Inflammatory macrophage treated with lipopolysaccharide for 1 hour (primary cell): ENCODE data around the gene GPBAR1.

Source experiments
- DNase-seq, 2 donors: peaks; one replicate each; pipeline ENCODE4 v3.0.0-alpha.2; 2020 to 2022

Gene GPBAR1, protein sequence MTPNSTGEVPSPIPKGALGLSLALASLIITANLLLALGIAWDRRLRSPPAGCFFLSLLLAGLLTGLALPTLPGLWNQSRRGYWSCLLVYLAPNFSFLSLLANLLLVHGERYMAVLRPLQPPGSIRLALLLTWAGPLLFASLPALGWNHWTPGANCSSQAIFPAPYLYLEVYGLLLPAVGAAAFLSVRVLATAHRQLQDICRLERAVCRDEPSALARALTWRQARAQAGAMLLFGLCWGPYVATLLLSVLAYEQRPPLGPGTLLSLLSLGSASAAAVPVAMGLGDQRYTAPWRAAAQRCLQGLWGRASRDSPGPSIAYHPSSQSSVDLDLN

DNA sequence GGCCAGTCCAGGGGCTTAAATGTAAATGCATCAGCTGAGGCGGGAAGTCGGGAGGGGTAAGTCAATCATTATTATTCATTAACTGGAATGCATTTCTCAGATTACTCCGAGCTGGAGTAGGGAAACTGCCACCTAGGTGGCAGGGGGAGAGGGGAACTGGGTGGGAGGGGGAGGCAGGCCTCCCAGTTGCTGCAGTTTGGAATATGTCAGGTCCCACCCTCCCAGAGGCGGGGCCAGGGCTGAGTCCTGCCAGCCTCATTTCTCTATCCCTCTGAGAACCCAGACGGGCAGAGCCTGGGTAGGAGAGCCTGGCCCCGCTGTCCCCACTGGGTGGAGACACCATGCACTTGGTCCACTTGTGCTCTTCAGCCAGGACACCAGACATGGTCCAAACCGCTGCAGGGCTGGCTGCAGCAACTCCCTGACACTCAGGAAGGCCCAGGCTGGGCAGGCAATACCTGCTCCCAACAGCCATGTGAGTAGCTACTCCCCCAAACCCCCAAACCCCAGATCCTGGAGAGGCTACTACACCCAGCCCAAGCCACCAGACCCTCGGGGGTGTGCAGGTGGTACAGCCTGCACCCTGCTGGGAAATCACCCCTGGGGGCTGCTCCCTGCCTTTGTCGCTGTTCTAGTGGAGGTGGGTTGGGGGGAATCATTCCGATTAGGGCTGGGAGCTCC, at the start of gene GPBAR1:
Gene GPBAR1 (plus strand): TSS at position 274 of the 681 bp plus-strand sequence. CDS start 1,710 bp downstream, outside the sequence.
- DNase-seq = no peak

DNA sequence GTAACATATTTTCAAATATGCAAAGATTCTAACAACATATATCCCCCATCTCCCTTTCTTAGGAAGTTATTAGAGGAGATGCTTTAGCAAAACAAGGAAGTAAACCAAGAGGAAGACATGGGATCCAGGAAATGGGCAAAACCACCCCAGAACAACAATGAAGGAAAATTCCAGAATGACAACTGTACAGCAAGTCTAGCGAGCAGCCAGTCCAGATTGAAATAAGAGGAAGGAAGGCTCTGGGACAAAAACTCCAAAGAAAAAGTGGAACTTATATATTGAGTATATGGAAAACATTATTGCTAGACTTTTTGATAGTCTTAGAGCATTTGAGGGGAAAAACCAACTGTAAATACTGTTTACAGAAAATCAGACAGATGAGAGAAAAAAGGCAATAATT, 46.7 kb upstream of the GPBAR1 start:
- DNase-seq = peak; percentile 76 to 89

DNA sequence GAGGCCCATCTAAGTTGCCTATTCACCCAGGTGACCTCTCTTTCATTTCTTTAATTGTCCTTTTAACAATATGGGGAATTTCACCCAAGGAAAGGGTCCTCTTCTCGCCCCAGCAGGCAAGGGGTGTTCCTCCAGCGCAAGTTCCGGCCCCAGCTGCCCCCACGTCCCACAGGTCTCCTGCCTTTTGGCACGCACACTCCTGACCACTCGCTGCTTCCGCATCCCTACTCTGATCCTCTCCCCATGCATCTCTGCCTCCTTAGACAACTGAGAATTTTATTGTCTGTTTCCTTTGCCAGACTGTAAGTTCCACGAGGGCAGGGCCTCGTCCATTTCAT, 44.5 kb upstream of the GPBAR1 start:
- no peak for DNase-seq

DNA sequence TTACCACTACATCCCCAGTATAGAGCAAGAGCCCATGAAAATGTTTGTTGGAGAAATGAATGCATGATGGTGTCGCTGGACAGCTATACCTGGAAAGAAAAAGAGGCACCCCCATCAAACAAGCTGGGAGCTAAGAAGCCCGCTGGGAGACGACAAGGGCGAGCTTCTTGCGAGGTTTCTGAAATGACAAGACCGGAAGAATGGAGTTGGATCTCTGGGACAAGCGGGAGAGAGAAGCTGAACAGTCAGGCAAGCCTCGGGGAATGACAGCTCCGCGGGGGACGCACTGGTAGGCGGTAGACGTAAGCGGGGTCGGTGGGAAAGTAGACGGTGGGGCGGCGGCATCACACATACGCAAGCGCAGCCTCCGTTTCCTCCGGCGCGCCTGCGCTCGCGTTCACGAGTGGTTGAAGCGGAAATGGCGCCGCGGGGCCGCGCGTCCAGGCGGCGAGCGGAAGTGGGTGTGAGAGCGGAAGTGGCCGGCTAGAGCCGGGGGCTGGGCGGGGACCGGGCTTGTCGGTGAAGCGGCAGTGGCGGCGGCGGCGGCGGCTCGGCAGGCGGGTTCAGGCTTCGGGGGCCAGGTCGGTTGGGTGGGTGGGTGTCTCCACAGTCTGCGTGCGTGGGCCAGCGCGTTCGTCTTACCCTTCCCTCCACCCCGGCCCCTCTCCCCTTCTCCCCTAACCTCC, 44.0 kb upstream of the GPBAR1 start, which contains the start of gene ARPC2:
Gene ARPC2 (plus strand): TSS at position 516 of the 686 bp plus-strand sequence. CDS start 282 bp downstream, outside the sequence.
- DNase-seq = peak; percentile 95 to 97

DNA sequence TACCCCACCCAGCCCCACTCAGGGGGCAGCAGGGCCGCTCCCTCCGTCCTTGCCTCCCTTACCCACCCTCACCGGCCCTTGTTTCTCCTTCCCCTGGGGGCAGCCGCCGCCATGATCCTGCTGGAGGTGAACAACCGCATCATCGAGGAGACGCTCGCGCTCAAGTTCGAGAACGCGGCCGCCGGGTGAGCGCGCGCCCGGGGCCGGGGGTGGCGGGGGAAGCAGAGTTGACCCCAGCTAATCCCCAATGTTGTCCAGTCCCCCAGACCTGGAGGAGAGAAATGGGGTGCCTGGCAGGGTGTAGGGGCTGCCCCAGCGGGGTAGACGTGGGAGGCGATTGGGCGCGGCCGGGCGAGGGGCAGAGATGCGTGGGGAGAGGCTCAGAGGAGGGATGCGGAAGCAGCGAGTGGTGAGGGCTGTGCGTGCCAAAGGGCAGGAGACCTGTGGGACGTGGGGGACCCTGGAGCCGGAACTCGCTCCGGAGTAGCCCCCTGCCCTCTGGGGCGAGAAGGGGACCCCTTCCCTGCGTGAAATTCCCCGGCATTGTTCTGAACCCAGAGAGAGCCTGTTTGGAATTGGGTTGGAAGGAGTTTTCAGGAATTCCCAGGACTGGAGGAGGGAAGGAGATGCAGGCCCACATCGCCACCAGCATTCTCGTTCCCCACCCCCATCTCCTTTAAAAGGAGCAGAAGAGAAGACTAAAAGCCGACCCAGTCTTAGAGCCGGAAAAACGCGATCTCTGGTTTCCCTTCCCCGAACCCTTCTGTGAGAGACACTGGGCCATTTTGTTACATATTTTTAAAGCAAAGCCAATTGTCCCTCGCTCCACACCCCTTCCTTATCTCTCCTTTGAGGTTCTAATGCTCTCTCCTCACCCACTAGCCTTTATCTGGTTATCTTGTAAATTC, 43.2 kb upstream of the GPBAR1 start:
- peak; percentile 84 to 91 for DNase-seq

DNA sequence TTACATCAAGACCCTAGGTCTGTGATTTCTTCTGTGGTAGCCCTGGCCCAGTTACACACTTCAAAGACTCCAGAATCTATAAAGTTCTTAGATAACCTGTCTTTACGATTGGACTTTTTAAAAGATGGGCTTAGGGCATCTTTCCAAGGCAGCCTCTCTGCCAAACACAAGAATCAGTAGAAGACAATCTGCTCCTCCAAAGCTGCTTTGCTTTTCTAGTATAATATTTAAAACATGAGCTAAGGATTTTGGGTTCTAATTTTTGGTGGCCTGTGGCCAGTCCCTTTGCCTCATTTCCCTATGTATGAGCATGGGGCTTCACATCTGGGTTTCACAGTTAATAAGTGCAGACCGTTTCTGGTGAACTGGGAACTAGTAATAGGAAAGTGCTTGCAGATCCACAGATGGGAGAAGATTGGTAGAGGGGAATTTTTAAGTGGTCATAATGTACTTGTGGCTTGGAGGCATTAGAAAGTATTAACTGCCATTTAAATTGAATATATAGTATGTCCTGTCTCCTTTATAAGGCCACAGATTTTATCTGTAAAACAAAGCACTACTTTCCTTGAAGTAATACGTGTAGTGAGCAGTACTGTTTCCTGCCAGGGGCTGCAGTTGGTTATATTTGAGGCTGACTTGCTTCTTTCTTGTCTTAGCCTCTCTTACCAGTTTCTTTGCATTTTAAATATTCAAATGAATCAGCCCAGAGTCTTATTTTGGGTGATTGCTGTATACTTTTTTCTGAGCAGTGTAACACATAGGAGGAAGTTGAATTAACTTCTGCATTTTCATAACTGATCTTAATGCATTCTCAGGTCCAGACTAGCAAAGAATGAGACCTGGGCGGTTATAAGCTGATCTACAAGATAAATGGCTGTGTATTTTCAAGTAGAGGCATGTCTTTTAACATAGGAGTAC, 42.3 kb upstream of the GPBAR1 start:
- DNase-seq = peak; percentile 58 to 70

DNA sequence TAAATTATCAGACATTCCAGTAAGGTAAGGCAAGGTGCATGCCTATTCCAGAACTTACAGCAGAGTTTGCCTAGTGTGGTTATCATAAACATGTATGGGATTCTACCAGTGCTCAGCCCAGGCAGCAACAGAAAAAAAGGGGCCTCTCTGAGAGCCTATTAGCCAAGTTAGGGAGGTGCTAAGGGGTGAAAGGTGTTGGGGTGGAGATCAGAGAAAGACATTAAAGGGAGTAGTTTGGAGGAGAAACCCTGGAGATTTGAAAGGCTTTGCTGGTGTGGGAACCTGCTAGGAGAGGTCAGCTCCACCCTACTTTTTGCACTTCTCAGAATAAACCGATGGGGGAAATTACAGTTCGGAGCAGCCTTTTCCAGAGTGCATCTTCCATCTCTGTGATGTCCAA, 40.9 kb upstream of the GPBAR1 start:
- DNase-seq = no peak

DNA sequence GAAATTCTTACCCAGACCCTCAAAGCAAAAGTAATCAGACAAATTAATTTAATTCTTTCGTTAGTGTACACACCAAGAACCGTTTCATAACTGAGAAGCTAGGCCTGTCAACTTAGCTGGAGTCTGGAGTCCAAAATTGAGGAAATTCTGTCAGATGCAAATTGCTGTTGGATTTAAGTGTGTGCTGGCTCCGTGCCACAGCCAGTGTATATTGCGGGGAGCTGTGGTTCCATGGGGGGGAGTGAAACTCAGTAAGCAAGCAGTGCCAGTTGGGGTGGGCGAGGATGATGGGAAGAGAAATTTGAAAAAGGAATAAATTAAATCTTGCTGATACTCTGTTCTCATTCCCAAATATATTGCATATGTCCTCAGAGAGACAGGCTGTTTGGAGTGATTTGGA, 39.8 kb upstream of the GPBAR1 start:
- peak in 1 of 2 donors; percentile 38 for DNase-seq

DNA sequence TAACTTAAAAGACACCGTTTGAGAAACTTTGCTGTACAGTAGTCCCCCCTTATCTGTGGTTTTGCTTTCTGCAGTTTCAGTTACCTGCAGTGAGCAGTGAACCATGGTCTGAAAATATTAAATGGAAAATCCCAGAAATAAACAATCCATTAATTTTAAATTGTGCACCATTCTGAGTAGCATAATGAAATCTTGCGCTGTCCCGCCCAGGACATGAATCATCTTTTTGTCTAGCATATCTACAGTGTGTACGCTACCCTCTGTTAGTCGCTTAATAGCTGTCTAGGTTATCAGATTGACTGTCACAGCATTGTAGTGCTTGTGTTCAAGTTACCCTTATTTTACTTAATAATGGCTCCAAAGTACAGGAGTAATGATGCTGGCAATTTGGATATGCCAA, 37.8 kb upstream of the GPBAR1 start:
- peak in 1 of 2 donors; percentile 39 for DNase-seq

DNA sequence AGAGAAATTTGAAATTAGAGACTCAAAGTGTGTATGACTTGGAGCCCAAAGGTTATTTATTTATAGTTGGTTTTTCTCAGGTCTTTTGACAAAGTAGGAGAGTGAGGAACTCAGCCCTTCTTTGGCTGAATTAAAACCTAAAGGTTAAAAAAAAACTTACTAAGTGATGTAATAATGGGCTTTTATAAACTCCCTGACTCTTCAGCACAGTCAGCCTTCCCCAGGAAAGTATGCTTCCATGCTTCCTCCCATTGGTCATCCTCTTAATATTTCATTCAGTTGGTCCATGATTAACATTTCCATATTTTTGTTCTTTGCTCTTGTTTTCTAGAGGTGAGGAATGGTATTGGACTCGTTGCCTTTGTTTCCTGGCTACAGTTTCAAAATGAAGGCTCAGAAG, 36.6 kb upstream of the GPBAR1 start:
- peak; percentile 63 to 75 for DNase-seq

DNA sequence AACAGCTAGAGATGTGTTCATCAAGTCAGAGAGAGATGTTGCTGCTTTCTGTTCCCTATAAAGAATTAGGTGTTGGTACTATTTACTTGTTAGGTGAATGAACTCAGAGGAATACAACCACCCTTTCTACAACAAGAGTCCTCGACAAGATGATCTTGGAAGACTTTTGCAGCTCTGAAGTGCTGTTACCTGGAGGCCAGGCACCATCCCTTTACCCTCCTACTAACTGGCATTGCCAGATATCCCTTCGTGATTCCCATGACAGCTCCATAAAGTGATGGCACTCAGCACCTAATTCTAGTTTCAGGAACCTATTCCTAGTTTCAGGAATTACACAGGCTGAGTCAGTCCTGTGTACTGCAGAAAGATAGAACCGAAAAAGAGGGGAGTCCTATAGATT, 33.9 kb upstream of the GPBAR1 start:
- DNase-seq = no peak

DNA sequence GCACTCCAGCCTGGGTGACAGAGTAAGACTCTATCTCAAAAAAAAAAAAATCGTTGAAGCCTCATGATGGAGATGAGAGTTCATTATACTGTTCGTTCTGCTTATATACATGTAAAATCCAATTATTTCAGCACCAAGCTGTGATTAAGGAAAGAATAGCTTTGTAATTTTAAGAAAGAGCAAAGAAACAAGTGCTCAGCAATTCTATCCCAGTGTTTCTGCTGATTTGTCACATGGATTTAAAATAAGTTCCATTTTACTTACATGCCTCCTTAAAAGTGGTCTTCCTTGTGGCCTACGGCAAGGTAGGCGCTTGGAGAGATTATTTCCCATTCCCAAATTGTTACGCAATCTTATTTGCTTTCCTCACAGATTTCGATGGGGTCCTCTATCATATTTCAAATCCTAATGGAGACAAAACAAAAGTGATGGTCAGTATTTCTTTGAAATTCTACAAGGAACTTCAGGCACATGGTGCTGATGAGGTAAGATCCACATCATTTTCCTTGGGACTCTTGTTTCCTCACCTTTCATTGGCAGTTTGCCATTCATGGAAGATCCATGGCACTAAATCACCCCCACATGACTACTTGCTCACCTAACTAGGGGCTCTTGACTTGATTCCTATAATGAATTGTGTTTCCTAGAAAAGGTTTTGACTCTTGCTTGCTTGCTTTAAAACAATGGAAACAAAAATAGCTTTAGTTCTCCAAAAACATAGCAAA, 32.3 kb upstream of the GPBAR1 start:
- peak in 1 of 2 donors; percentile 43 for DNase-seq

DNA sequence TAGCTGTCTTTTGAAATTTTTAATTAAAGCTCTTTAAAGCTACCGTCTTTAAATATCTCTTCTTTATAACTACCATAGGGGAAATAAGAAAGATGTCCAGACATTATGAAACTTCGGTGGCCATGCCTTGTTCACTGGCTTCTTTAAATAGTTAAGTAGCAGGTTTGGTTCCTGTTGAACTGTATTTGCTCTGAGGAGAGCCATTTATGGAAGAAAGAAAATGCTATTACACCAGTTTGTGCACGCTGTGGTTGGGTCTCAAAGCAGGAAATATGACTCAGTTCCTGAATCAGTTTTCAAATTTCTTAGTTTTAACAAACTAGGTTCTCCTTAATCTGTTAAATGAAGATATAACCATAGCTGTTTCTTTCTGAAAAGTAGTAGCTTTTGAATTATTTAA, 31.6 kb upstream of the GPBAR1 start:
- peak; percentile 83 to 84 for DNase-seq

DNA sequence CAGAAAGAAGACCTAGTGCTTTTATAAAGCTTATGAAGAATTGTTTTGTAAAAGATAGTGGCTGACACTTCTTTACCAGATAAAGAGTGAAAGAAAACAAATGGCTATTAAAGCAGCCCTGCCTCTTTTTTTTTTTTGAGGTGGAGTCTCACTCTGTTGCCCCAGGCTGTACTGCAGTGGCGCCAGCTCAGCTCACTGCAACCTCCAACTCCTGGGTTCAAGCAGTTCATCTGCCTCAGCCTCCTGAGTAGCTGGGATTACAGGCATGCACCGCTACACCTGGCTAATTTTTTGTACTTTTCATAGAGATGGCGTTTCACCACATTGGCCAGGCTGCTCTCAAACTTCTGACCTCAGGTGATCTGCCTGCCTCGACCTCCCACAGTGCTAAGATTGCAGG, 31.0 kb upstream of the GPBAR1 start:
- DNase-seq = no peak

DNA sequence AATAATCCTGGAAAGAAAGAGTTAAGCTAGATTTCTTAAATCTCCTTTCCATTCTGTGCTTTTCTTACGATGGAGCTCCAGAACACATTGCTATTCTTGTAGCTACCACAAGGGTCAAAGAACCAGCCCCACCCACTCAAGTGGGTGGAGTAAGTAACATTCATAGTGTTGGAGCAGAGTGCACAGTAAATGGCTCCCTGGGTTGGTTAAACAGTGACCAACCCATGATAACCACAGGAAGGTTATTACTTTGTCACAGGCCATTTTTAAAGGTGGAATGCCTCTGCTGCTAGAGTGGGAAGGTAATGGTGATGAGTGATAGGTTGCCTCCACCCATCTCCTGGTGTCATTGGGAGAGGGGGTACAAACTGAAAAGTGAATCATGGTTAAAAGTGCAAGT, 29.9 kb upstream of the GPBAR1 start:
- peak; percentile 48 to 53 for DNase-seq

DNA sequence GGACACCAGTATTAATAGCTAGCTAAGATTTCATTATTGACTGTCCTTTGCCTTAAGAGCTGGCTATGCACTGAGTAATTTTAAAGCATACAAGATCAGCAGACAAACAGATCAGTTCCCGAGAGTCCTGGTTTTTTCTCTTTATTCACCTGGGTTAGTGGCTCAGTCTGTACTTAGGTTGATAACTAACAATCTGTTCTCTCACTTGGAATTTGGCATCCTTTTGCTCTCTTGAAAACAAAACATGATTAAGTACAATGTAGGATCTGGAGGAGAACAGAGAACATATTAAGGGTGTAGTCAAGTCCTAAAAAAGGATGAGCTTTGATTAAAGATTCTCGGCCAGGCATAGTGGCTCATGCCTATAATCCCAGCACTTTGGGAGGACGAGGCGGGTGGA, 27.3 kb upstream of the GPBAR1 start:
- DNase-seq = no peak

DNA sequence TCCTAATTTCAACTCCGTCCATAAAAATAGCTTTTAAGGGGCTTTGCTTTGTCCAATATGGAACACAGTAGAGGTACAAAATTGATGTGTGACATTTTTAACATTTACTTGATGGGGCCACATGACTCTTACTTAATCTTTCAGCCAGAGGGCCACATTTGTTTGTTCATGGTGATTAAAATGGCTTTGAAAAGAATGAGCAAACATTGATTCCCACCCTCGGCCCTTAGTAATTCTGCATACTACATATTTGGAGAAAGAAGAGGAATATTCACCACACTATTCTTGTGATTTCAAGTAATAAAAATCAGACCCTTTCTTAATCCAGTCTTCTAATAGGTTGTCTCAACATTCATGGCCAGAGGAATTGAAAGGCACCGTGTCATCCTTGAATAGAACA, 26.3 kb upstream of the GPBAR1 start:
- DNase-seq = no peak

DNA sequence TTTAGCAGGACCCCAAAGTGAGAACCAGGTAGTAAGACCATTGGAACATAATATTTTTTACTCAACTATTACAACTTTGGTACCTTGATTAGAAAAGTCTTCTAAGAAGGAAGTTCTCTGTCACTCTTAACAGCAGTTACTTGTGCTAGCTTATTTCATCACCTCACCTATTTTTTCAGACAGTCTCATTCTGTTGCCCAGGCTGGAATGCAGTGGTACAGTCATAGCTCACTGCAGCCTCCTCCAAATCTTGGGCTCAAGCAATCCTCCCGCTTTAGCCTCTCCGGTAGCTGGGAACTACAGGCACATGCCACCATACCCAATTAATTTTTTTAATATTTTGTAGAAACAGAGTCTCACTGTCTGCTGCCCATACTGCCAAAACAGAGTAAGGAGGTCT, 25.8 kb upstream of the GPBAR1 start:
- no peak for DNase-seq

DNA sequence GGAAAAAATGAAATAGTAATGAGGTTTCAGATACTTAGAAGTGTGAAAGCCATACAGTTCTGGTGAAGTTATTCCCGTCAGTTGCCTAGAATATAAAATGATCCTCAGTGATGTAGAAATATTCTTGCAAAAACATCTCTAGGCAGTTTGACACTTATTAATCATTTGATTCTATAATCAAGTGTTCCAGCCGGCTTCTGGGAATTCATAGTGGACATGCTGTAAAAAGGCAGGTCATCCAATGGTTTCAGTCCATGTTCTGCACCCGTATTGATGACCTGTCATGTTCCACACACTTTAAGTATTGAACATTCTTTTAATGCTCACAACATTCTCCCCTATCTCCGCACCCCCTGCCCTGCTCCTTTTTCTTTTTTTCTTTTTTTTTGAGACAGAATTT, 24.0 kb upstream of the GPBAR1 start:
- no peak for DNase-seq

DNA sequence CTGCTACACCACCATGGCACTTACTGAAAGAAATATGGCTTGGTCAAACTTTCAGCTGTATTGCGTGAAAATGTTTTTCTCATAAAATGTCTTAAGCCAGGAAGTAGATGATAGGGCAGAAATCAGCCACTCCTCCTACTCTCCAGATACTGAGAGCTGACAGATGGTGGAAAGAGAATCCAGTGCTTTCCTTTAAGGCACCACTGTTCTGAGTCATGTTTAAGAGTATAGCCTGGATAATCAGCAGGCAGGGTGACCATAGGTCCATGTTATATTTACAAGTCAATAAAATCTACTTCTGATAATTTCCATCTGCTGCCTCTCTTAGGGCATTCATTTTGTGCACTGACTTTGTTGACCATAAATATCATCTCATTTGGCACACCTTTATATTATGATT, 21.9 kb upstream of the GPBAR1 start:
- DNase-seq = peak in 1 of 2 donors; percentile 36

DNA sequence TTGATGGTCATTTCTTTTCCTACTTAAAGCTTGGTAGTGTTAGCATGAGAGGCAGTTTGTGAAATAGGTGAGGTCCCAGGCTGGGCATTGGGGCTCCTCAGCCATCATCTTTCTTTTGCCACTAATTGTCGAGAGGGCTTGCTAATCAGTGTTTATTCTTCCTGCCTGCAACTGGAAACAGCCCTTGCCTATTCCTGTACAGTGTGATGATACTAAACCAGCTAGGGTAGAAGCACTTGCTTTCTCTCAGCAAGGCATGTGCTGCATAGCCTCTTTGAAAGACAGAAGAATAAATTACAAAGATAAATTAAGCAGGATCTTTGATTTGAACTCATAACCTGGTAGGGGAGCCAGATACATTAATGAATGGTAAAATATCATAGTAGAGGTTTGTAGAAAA, 16.6 kb upstream of the GPBAR1 start:
- no peak for DNase-seq
